ENCODE measurements around the gene UBXN4.
"Not testable (repeated sequence)": the region's sequence is repeated elsewhere in the genome, so short reads cannot be mapped to it uniquely, and the experiment has no call there.

UBXN4 gene

GRCh38 chr2:135741395-135742324, at the start of gene UBXN4:
Gene UBXN4 (plus strand): TSS chr2:135741855. CDS start chr2:135741930, 75 bp downstream.
- peak; percentile 87 to 96 (median 89) for DNase-seq (ENCODE audit: low read depth in 3 of 3)

DNA sequence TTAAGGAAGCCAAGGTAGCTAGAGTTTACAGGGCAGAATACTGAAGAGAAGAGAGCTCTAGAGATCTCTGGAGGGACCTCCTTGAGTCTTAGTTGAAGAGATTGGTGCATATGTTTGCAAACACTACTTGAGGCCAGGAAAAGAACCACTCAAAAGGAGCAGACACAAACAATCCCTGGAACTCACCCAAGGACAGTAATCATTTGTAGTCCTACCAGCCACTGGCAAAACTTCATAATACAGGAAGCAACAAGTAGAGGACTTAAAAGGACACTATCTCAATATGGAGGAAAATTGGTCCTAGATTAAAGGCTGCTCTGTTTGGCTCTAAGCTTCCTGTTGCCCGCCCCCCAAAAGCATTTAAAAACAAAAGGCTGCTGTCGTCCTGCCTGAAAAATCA, 46.9 kb upstream of the UBXN4 start:
- DNase-seq (ENCODE audit: low read depth in 3 of 3), result no peak

DNA sequence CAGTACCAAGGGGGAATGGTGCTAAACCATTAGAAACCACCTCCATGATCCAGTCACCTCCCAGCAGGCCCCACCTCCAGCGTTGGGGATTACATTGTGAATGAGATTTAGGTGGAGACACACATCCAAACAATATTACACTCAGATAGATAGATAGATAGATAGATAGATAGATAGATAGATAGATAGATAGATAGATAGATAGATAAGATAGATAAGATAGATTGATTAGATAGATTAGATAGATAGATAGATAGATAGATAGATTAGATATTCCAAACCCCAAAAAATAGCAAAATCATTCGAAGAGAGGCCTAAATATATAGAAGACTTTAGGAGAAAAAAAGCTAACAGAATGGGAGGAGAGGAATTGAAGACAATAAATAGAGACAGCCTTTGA, 42.8 kb upstream of the UBXN4 start:
- DNase-seq (ENCODE audit: low read depth in 3 of 3), result no peak

DNA sequence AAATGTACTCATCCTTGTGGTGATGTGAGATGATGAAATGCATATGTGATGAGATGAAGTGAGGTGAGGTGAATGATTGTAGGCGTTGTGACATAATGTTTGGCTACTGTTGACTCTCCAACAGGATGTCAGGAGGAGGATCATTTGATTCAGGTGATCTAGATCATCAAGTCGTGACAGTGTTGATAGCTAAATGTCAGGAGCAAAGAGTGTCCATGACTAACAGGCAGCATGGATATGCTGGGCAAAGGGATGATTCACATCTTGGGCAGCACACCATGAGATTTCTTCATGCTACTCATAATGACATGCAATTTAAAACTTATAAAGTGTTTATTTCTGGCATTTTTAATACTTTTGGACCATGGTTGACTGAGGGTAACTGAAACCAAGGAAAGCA, 40.2 kb upstream of the UBXN4 start:
- no peak for DNase-seq (ENCODE audit: low read depth in 3 of 3)

DNA sequence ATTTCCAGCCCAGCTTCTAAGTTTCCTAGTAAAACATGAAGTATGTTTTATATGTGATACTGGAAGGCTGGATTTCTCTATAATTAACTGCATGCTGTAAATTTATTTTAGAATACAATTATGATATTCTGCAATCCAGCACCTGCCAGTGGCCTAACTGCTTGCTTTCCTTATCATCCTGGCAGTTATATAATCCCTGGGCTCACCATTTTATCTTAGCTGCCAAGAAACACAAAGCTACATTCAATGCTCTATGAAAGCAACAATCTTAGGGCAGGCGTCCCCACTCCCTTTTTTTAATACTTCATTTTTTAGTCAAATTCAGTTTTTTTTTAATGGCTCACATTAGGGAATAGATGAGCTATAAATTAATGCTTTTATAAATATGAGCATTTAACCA, 38.4 kb upstream of the UBXN4 start:
- DNase-seq (ENCODE audit: low read depth in 3 of 3), result no peak

- DNase-seq (ENCODE audit: low read depth in 3 of 3), result not testable (repeated sequence)
Observed at GRCh38 chr2:135704075-135704474, 37.6 kb upstream of the UBXN4 start.

DNA sequence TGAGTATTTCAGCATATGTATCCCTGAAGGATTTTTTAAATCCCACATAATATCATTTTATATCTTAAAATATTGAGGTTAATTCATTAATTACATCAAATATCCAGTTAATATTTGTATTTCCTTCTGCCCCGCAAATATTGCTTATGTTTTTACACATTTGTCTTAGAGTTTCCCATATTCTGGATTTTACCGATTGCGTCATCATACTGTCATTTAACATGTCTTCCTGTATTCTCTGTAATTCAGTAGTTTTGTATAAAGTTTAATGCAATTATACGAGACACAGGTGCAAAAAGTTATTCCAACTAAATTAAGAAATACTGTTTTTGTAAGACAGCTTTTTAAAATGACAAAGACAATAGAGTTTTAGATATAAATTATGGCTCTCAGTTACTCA, 33.5 kb upstream of the UBXN4 start:
- no peak for DNase-seq (ENCODE audit: low read depth in 3 of 3)

- peak; percentile 46 to 67 (median 51) for DNase-seq (ENCODE audit: low read depth in 3 of 3)
Observed at GRCh38 chr2:135709992-135710391, 31.7 kb upstream of the UBXN4 start.

GRCh38 chr2:135715086-135715485, 26.6 kb upstream of the UBXN4 start:
- not testable (repeated sequence) for DNase-seq (ENCODE audit: low read depth in 3 of 3)

DNA sequence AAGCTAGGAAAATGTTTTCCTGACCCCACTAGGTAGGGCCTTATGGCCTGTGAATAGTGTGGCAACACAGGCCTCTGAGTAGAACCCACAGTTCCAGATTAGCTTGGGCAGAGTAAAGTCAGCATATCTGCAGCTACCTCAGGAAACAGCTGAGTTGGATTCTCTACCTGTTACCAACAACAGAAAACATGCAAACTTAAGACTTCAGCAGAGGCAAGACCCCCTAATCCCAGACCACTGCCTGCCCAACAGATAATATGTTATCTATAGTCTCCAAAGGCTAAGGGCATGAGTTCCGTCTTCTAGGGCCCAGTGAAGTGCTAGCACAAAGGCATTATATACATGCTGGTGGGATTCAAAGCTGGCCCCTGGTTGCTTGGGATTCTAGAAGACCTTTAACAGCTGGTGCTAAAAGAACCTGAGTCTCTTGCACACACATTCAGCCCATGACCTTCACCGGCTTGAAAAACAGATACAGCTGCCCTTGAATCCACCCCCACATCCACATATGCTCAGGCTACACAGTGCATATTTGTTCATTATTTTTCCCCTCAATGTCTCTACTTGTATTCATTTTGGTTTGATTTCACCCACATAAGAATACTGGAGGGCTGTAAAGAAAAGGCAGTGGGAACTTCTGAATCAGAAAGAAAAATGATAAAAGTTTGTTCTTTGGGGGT, 13.5 kb upstream of the UBXN4 start:
- DNase-seq (ENCODE audit: low read depth in 3 of 3), result no peak

DNA sequence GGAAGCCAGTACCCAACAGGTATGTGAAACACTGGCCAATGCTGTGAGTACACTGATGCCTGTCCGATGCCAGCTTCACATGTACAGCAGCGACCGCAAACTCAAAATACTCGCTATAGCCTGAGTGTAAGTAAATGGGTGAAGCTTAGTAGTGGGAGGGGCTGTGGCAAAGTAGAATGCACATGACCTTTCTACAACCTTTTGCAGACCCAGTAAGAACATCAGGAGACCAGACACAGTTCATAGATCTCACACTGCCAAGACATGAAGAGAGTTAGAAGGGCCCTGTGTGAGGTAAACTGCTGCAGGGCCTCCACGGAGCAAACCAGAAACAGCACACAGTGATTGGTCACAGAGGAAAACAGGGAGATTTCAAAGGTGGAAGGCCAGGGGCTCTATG, 9.1 kb upstream of the UBXN4 start:
- DNase-seq (ENCODE audit: low read depth in 3 of 3), result no peak

- DNase-seq (ENCODE audit: low read depth in 3 of 3), result no peak
Observed at GRCh38 chr2:135733045-135733444, 8.6 kb upstream of the UBXN4 start.

GRCh38 chr2:135736546-135736945, 5.1 kb upstream of the UBXN4 start:
- no peak for DNase-seq (ENCODE audit: low read depth in 3 of 3)

GRCh38 chr2:135740206-135740605, 1.4 kb upstream of the UBXN4 start:
- no peak for DNase-seq (ENCODE audit: low read depth in 3 of 3)

DNA sequence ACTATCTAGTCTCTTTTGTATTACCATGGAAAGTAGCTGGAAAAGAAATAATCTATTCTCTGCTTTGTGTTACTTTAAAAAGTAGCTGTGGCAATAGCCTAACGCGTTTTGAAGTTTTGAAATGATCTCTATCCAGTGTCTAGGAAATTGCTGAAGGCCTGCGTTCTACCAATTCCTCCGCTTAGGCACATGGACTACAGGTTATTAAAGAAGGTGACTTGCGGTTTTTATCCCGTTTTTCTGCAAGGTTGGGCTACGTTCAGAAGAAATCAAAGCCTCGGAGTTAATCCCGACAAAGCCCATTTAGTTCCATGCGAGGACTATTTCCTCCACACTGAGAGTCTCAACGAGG, 636 bp upstream of the UBXN4 start:
- DNase-seq (ENCODE audit: low read depth in 3 of 3), result no peak

- peak; percentile 10 to 24 (median 13) for DNase-seq (ENCODE audit: low read depth in 3 of 3)
Observed at GRCh38 chr2:135742325-135742757, 686 bp downstream of the UBXN4 start.

DNA sequence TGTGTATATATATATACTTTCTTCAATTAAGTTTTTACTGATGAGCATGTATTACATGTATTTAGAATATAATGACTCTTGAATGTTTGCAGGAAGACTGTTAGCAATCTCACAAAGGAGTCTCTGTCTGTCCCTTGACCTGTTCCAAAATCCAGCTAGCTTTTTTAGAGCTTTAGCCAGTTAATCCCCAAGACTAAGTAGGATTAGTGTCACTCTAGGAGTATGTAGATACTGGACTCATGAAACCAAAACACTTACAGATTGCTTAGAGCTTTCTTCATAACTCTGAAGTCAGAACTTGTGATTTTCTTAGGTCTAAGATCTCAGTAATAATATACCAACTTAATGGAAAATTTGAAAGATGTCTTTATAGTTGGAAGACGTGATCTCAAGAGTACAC, 2.2 kb downstream of the UBXN4 start:
- DNase-seq (ENCODE audit: low read depth in 3 of 3), result no peak

GRCh38 chr2:135744760-135745314, 3.2 kb downstream of the UBXN4 start:
- peak in 1 of 3 experiments; percentile 11 for DNase-seq (ENCODE audit: low read depth in 3 of 3)

- no peak for DNase-seq (ENCODE audit: low read depth in 3 of 3)
Observed at GRCh38 chr2:135745545-135745944, 3.9 kb downstream of the UBXN4 start.

GRCh38 chr2:135755573-135755972, 13.9 kb downstream of the UBXN4 start:
- no peak for DNase-seq (ENCODE audit: low read depth in 3 of 3)

DNA sequence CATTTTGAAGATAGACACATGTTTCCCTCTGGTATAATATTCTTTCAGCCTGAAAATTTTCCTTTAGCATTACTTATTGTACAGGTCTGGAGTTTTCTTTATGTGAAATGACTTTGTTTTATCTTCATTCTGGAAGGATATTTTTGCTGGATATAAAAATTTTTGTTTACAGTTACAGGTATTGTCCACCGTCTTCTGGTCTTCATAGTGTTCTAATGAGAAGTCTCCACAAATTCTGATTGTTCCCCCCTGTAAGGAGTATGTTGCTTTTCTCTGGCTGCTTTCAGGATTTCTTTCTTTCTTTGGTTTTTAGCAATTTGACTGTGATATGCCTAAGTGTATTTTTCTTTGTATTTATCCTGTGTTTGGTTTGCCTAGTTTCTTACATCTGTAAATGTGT, 15.0 kb downstream of the UBXN4 start:
- no peak for DNase-seq (ENCODE audit: low read depth in 3 of 3)

- DNase-seq (ENCODE audit: low read depth in 3 of 3), result no peak
Observed at GRCh38 chr2:135762022-135762421, 20.4 kb downstream of the UBXN4 start.

DNA sequence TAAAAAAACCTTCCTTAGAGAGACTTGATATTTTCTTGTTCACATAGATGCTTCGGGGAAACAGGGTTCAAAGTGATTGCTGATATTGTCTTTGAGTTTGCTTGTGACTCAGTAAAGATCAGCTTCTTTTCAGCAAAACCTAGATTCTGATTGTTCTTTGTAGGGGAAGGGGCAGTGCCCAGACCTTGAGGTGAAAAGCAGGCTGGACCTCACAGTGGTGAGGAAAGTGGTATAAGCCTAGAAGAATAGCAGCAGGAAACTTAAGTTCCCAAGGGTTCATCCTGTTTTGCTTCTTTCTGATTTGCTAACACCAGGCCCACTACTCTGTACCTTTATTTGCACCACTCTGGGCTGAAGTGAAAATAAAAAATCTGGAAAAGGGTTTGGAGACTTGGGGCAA, 20.9 kb downstream of the UBXN4 start:
- no peak for DNase-seq (ENCODE audit: low read depth in 3 of 3)

Data from stimulated activated CD4-positive, alpha-beta T cell treated with anti-CD3 and anti-CD28 coated beads, TNF-alpha, amount 100 ng/mL, for 24 hours (primary cell).